ENCODE data around the gene VPS16. TPM values are rescaled to one million over a fixed set of nuclear protein-coding genes. Genes with fewer than 3 reads are reported as not detected.

Gene VPS16
- total RNA-seq, 2 donors from 2014 or later = 54.3 to 60.7 TPM

GRCh38 chr20:2815242-2815900, 25.2 kb upstream of the VPS16 start:
- no peak for ATAC-seq (replicated peaks in 1 of 2)
- peaks cover 30% of the 10 kb centered on the region for H3K27me3 Mint-ChIP-seq (ENCODE audit: low read depth)
- H3K4me1 Mint-ChIP-seq (ENCODE audit: low read depth) = peaks cover 3% of the 10 kb centered on the region
- DNase-seq = no peak
- H3K36me3 Mint-ChIP-seq (ENCODE audit: insufficient read depth in 2 of 2) = peaks cover 4 to 15% of the 10 kb centered on the region in 2 donors
- H3K4me3 Mint-ChIP-seq = no peak overlapping the region
- H3K27ac Mint-ChIP-seq = no peak overlapping the region
- peaks cover 3 to 5% of the 10 kb centered on the region in 2 donors for H3K9me3 Mint-ChIP-seq

GRCh38 chr20:2816030-2816582, 24.4 kb upstream of the VPS16 start, which contains the start of gene TMEM239:
TMEM239 (plus strand) TSS chr20:2816364; CDS start chr20:2816555, 191 bp downstream.
- no peak for ATAC-seq (replicated peaks in 1 of 2)

GRCh38 chr20:2816583-2817340, 23.8 kb upstream of the VPS16 start:
- H3K4me1 Mint-ChIP-seq (ENCODE audit: low read depth) = peaks cover 10% of the 10 kb centered on the region
- peaks cover 4 to 9% of the 10 kb centered on the region in 2 donors for H3K36me3 Mint-ChIP-seq (ENCODE audit: insufficient read depth in 2 of 2)
- H3K9me3 Mint-ChIP-seq = peaks cover 3 to 5% of the 10 kb centered on the region in 2 donors
- H3K4me3 Mint-ChIP-seq = no peak overlapping the region
- peaks cover 29% of the 10 kb centered on the region for H3K27me3 Mint-ChIP-seq (ENCODE audit: low read depth)
- DNase-seq = no peak
- peak; percentile 45 to 59 for ATAC-seq (replicated peaks in 1 of 2)
- H3K27ac Mint-ChIP-seq = no peak overlapping the region

More at GRCh38 chr20:2816030-2816582, 24.4 kb upstream of the VPS16 start, which contains the start of gene TMEM239:
- H3K27ac Mint-ChIP-seq = no peak within 1 kb of the TSS
- H3K4me3 Mint-ChIP-seq = no peak within 1 kb of the TSS
- peaks cover 6% of the 10 kb centered on the region for H3K4me1 Mint-ChIP-seq (ENCODE audit: low read depth)
- peaks cover 32% of the 10 kb centered on the region for H3K27me3 Mint-ChIP-seq (ENCODE audit: low read depth)
- DNase-seq = no peak
- peaks cover 4 to 14% of the 10 kb centered on the region in 2 donors for H3K36me3 Mint-ChIP-seq (ENCODE audit: insufficient read depth in 2 of 2)
- H3K9me3 Mint-ChIP-seq = peaks cover 3 to 5% of the 10 kb centered on the region in 2 donors

GRCh38 chr20:2817341-2817726, 23.2 kb upstream of the VPS16 start:
- no peak overlapping the region for H3K4me3 Mint-ChIP-seq
- H3K36me3 Mint-ChIP-seq (ENCODE audit: insufficient read depth in 2 of 2) = peaks cover 3 to 4% of the 10 kb centered on the region in 2 donors
- ATAC-seq (replicated peaks in 1 of 2) (no peak), DNase-seq (no peak)
- peaks cover 28% of the 10 kb centered on the region for H3K27me3 Mint-ChIP-seq (ENCODE audit: low read depth)
- H3K9me3 Mint-ChIP-seq = peaks cover 0 to 2% of the 10 kb centered on the region in 2 donors
- H3K27ac Mint-ChIP-seq = no peak overlapping the region
- peaks cover 12% of the 10 kb centered on the region for H3K4me1 Mint-ChIP-seq (ENCODE audit: low read depth)

- Mint-ChIP-seq H3K36me3 (ENCODE audit: insufficient read depth in 2 of 2) (peaks cover 3% of the 10 kb centered on the region in 2 donors), H3K4me1 (ENCODE audit: low read depth) (peaks cover 12% of the 10 kb centered on the region), H3K27me3 (ENCODE audit: low read depth) (peaks cover 28% of the 10 kb centered on the region), H3K27ac (no peak overlapping the region), H3K4me3 (no peak overlapping the region), H3K9me3 (no peaks in the 10 kb centered on the region)
- ATAC-seq (replicated peaks in 1 of 2) = no peak
- DNase-seq = no peak
Measured at GRCh38 chr20:2817891-2818595, 22.5 kb upstream of the VPS16 start.

GRCh38 chr20:2820084-2820895, 20.3 kb upstream of the VPS16 start:
- Mint-ChIP-seq H3K9me3 (no peaks in the 10 kb centered on the region), H3K36me3 (ENCODE audit: insufficient read depth in 2 of 2) (no peaks in the 10 kb centered on the region), H3K27ac (no peak overlapping the region), H3K27me3 (ENCODE audit: low read depth) (peaks cover 21% of the 10 kb centered on the region), H3K4me1 (ENCODE audit: low read depth) (peaks cover 12% of the 10 kb centered on the region), H3K4me3 (no peak overlapping the region)
- DNase-seq = no peak
- no peak for ATAC-seq (replicated peaks in 1 of 2)

GRCh38 chr20:2820896-2821869, 19.4 kb upstream of the VPS16 start:
- ATAC-seq (replicated peaks in 1 of 2) = peak in 1 of 2 donors; percentile 13

GRCh38 chr20:2822073-2822472, 18.5 kb upstream of the VPS16 start:
- Mint-ChIP-seq H3K4me3 (peak overlapping the region in 1 of 2 donors; percentile 47), H3K4me1 (ENCODE audit: low read depth) (peaks cover 29% of the 10 kb centered on the region), H3K36me3 (ENCODE audit: insufficient read depth in 2 of 2) (no peaks in the 10 kb centered on the region), H3K27me3 (ENCODE audit: low read depth) (peaks cover 38% of the 10 kb centered on the region), H3K9me3 (no peaks in the 10 kb centered on the region), H3K27ac (no peak overlapping the region)
- ATAC-seq (replicated peaks in 1 of 2) = peak; percentile 60 to 72
- DNase-seq = peak; percentile 25 to 26

More at GRCh38 chr20:2820896-2821869, 19.4 kb upstream of the VPS16 start:
- no peak overlapping the region for H3K27ac Mint-ChIP-seq
- peaks cover 20% of the 10 kb centered on the region for H3K4me1 Mint-ChIP-seq (ENCODE audit: low read depth)
- H3K27me3 Mint-ChIP-seq (ENCODE audit: low read depth) = peaks cover 29% of the 10 kb centered on the region
- no peak for DNase-seq
- no peaks in the 10 kb centered on the region for H3K36me3 Mint-ChIP-seq (ENCODE audit: insufficient read depth in 2 of 2)
- H3K9me3 Mint-ChIP-seq = no peaks in the 10 kb centered on the region
- H3K4me3 Mint-ChIP-seq = peak overlapping the region; percentile 18 to 77

GRCh38 chr20:2825761-2826160, 14.8 kb upstream of the VPS16 start:
- peaks cover 22% of the 10 kb centered on the region for H3K4me1 Mint-ChIP-seq (ENCODE audit: low read depth)
- no peaks in the 10 kb centered on the region for H3K36me3 Mint-ChIP-seq (ENCODE audit: insufficient read depth in 2 of 2)
- DNase-seq = no peak
- peak overlapping the region; percentile 28 to 55 for H3K4me3 Mint-ChIP-seq
- peak in 1 of 2 donors; percentile 41 for ATAC-seq (replicated peaks in 1 of 2)
- H3K27me3 Mint-ChIP-seq (ENCODE audit: low read depth) = peaks cover 52% of the 10 kb centered on the region
- H3K27ac Mint-ChIP-seq = no peak overlapping the region
- H3K9me3 Mint-ChIP-seq = no peaks in the 10 kb centered on the region

- ATAC-seq (replicated peaks in 1 of 2) (no peak), DNase-seq (no peak)
- Mint-ChIP-seq H3K4me1 (ENCODE audit: low read depth) (peaks cover 22% of the 10 kb centered on the region), H3K4me3 (no peak overlapping the region), H3K27me3 (ENCODE audit: low read depth) (peaks cover 48% of the 10 kb centered on the region), H3K9me3 (no peaks in the 10 kb centered on the region), H3K27ac (no peak overlapping the region), H3K36me3 (ENCODE audit: insufficient read depth in 2 of 2) (no peaks in the 10 kb centered on the region)
Measured at GRCh38 chr20:2826655-2827054, 13.9 kb upstream of the VPS16 start.

GRCh38 chr20:2829376-2829775, 11.2 kb upstream of the VPS16 start:
- Mint-ChIP-seq H3K9me3 (no peaks in the 10 kb centered on the region), H3K4me1 (ENCODE audit: low read depth) (peaks cover 26% of the 10 kb centered on the region), H3K36me3 (ENCODE audit: insufficient read depth in 2 of 2) (no peaks in the 10 kb centered on the region), H3K27ac (no peak overlapping the region), H3K27me3 (ENCODE audit: low read depth) (peaks cover 43% of the 10 kb centered on the region), H3K4me3 (no peak overlapping the region)
- ATAC-seq (replicated peaks in 1 of 2) (no peak), DNase-seq (no peak)

Measured in activated T-cell treated with anti-CD3 and anti-CD28 coated beads, Interleukin-2, amount 50 U/mL, for 72 hours (primary cell).